Nephron (organoid): ENCODE data around the gene IQGAP2.

Experiments
- H3K27ac Mint-ChIP-seq, 3 experiments: 2 replicates each; pipeline ENCODE4 v1.8.0; 2020; ENCODE audit warnings: mixed read lengths in 3 of 3, mild to moderate bottlenecking in 2 of 3, moderate library complexity in 1 of 3
- H3K27me3 Mint-ChIP-seq: 2 replicates; pipeline ENCODE4 v1.8.0; 2021; ENCODE audit warnings: low read depth, mild to moderate bottlenecking, moderate library complexity, mixed read lengths
- H3K36me3 Mint-ChIP-seq: 2 replicates; pipeline ENCODE4 v1.8.0; 2020; ENCODE audit warnings: low read depth, mixed read lengths
- H3K4me1 Mint-ChIP-seq: 2 replicates; pipeline ENCODE4 v1.8.0; 2020; ENCODE audit warnings: mixed read lengths
- H3K4me3 Mint-ChIP-seq, 3 experiments: 2 replicates each; pipeline ENCODE4 v1.8.0; 2020; ENCODE audit warnings: mild to moderate bottlenecking in 3 of 3, mixed read lengths in 3 of 3, moderate library complexity in 2 of 3
- H3K9me3 Mint-ChIP-seq: 2 replicates; pipeline ENCODE4 v1.8.0; 2020; ENCODE audit warnings: mixed read lengths
- TF ChIP-seq, protein P1 (sequence below), 3 experiments: fragments of 200-600 bp; sonication (generic); IDR thresholded peaks; one replicate each; pipeline ENCODE4 v1.5.0; 2021; ENCODE audit warnings: antibody characterized with exemption in 3 of 3; ENCODE audit not compliant: unreplicated experiment in 3 of 3

IQGAP2 gene

GRCh38 chr5:76492819-76493189 is 89.7 kb downstream of the IQGAP2 start:
- no peaks in the 10 kb centered on the region for H3K9me3 Mint-ChIP-seq
- H3K36me3 Mint-ChIP-seq = no peaks in the 10 kb centered on the region
- no peaks in the 10 kb centered on the region for H3K27me3 Mint-ChIP-seq
- peak overlapping the region in 1 of 3 experiments; percentile 12 for H3K27ac Mint-ChIP-seq
- H3K4me3 Mint-ChIP-seq = no peak overlapping the region
- TF ChIP-seq, protein P1, sequence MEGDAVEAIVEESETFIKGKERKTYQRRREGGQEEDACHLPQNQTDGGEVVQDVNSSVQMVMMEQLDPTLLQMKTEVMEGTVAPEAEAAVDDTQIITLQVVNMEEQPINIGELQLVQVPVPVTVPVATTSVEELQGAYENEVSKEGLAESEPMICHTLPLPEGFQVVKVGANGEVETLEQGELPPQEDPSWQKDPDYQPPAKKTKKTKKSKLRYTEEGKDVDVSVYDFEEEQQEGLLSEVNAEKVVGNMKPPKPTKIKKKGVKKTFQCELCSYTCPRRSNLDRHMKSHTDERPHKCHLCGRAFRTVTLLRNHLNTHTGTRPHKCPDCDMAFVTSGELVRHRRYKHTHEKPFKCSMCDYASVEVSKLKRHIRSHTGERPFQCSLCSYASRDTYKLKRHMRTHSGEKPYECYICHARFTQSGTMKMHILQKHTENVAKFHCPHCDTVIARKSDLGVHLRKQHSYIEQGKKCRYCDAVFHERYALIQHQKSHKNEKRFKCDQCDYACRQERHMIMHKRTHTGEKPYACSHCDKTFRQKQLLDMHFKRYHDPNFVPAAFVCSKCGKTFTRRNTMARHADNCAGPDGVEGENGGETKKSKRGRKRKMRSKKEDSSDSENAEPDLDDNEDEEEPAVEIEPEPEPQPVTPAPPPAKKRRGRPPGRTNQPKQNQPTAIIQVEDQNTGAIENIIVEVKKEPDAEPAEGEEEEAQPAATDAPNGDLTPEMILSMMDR (IDR thresholded peaks at IDR 0.05; ENCODE audit: unreplicated experiment in 3 of 3) = no peak
- peaks cover 10% of the 10 kb centered on the region for H3K4me1 Mint-ChIP-seq

- peaks cover 10% of the 10 kb centered on the region for H3K4me1 Mint-ChIP-seq
- TF ChIP-seq, protein P1 (IDR thresholded peaks at IDR 0.05; ENCODE audit: unreplicated experiment in 3 of 3) = no peak
- H3K27me3 Mint-ChIP-seq = no peaks in the 10 kb centered on the region
- H3K27ac Mint-ChIP-seq = peak overlapping the region in 1 of 3 experiments; percentile 12
- no peaks in the 10 kb centered on the region for H3K36me3 Mint-ChIP-seq
- no peak overlapping the region for H3K4me3 Mint-ChIP-seq
- no peaks in the 10 kb centered on the region for H3K9me3 Mint-ChIP-seq
Measured at GRCh38 chr5:76493190-76493837, 90.2 kb downstream of the IQGAP2 start.

DNA sequence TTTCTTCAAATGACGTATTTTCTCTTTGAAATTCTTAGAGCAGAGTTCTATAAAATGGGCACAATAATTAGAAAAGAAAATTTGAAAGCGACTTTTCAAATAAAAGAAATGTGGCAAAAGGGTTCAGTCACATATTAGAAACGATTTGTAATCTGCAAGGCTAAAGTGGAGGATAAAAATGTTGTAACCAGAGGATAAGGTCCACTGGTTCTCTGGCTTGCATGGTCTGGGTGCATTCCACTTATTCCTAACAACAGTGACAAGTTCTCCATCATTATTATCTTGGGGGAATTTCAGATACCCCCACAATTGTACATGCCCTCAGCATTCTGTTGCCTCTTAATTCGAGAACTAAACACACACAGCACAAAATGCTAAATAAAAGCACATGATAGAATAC is 91.1 kb downstream of the IQGAP2 start:
- H3K27me3 Mint-ChIP-seq = no peaks in the 10 kb centered on the region
- no peaks in the 10 kb centered on the region for H3K9me3 Mint-ChIP-seq
- H3K27ac Mint-ChIP-seq = peak overlapping the region in 2 of 3 experiments; percentile 49 to 93
- H3K36me3 Mint-ChIP-seq = no peaks in the 10 kb centered on the region
- peaks cover 10% of the 10 kb centered on the region for H3K4me1 Mint-ChIP-seq
- TF ChIP-seq, protein P1 (IDR thresholded peaks at IDR 0.05; ENCODE audit: unreplicated experiment in 3 of 3) = no peak
- no peak overlapping the region for H3K4me3 Mint-ChIP-seq

GRCh38 chr5:76495870-76496269 is 92.8 kb downstream of the IQGAP2 start:
- Mint-ChIP-seq H3K4me1 (peaks cover 4% of the 10 kb centered on the region), H3K36me3 (no peaks in the 10 kb centered on the region), H3K4me3 (no peak overlapping the region), H3K27ac (peak overlapping the region in 2 of 3 experiments; percentile 17 to 28), H3K9me3 (no peaks in the 10 kb centered on the region), H3K27me3 (no peaks in the 10 kb centered on the region)
- TF ChIP-seq, protein P1 (IDR thresholded peaks at IDR 0.05; ENCODE audit: unreplicated experiment in 3 of 3) = no peak

- no peaks in the 10 kb centered on the region for H3K36me3 Mint-ChIP-seq
- no peak overlapping the region for H3K27ac Mint-ChIP-seq
- no peaks in the 10 kb centered on the region for H3K9me3 Mint-ChIP-seq
- peaks cover 4% of the 10 kb centered on the region for H3K4me1 Mint-ChIP-seq
- H3K4me3 Mint-ChIP-seq = no peak overlapping the region
- no peaks in the 10 kb centered on the region for H3K27me3 Mint-ChIP-seq
- TF ChIP-seq, protein P1 (IDR thresholded peaks at IDR 0.05; ENCODE audit: unreplicated experiment in 3 of 3) = no peak
Measured at GRCh38 chr5:76497065-76497460, 94.0 kb downstream of the IQGAP2 start.
